AG10803 (cell line): Measurements from ENCODE around the gene FGF11.

Experiments used
- DNase-seq: peaks from one replicate; pipeline ENCODE4 v3.0.0; 2010; ENCODE audit warnings: low read depth
- H3K4me3 ChIP-seq: 2 replicates; pipeline ENCODE4 v1.5.1; 2011; ENCODE audit warnings: mild to moderate bottlenecking, low read length, control low read depth
- CTCF ChIP-seq: conservative IDR thresholded peaks from 2 replicates; pipeline ENCODE4 v1.5.1; 2011; ENCODE audit warnings: mild to moderate bottlenecking, low read length, control low read depth, inconsistent platforms

FGF11 gene

GRCh38 chr17:7415784-7416183, 23.5 kb upstream of the FGF11 start:
- DNase-seq: no peak
- no peak for TF ChIP-seq CTCF
- no peak overlapping the region for H3K4me3 ChIP-seq

GRCh38 chr17:7416323-7416722, 23.0 kb upstream of the FGF11 start:
- no peak for TF ChIP-seq CTCF
- DNase-seq: no peak
- H3K4me3 ChIP-seq: no peak overlapping the region

- no peak for DNase-seq
- no peak for TF ChIP-seq CTCF
- H3K4me3 ChIP-seq: no peak overlapping the region
Observed at GRCh38 chr17:7417056-7417655, 22.2 kb upstream of the FGF11 start.

DNA sequence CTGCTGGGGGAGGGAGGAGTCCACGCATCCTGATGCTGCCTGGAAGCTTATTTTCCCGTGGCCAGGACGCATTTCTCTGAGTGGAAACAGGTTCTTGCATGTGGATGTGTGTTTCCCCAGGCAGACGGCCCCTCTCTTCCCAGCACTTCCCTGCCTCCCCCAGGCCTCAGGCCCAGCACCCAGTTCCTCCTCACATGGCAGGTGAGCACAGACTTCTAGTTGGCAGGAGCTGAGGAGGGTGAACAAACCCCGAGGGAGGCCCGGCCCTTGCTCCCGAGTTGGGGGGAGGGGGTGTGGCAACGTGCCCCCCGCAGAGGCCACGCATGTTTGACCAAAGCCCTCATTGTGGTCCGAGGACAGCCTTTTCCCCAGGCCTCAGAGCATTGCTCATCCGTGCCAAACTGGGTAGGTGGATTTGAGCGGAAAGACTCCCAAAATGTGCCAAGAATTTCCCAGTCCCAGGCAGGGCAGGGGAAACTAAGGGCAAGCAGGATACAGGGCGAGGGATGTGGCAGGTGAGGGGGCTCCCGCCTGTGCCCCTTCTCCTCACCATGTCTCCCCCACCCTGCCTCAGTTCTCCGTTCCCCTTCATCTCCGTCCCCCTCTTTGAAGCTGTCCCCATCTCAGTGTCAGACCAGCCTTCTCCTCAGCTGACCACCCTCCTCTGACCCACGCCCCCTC, 20.7 kb upstream of the FGF11 start:
- no peak for TF ChIP-seq CTCF
- DNase-seq: no peak
- no peak overlapping the region for H3K4me3 ChIP-seq

- no peak within 1 kb of the TSS for H3K4me3 ChIP-seq
- no peak for TF ChIP-seq CTCF
- no peak for DNase-seq
Observed at GRCh38 chr17:7419819-7420610, 19.3 kb upstream of the FGF11 start, which contains the start of gene SPEM1. TSS of gene SPEM1 (plus strand) at chr17:7420324. CDS start at chr17:7420385, 61 bp downstream.

- TF ChIP-seq CTCF: no peak
- no peak for DNase-seq
- no peak overlapping the region for H3K4me3 ChIP-seq
Observed at GRCh38 chr17:7421186-7421585, 18.1 kb upstream of the FGF11 start.

DNA sequence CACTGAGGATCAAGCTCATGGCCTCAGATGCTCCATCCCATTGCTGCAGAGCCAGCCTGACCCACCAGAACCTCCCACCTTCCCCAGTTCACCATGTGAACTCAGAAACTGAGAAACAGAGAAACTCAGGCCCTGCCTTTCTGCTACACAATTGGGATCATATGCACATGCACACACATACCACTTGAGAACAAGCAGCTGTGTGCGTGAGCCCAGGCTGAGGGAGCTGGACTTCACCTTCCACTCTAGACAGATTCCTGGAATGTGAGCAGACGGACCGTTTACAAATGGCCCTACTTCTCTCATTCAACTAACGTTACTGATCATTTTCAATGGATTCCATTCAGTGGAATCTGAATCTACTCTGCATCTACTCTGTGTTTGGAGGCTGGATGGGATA, 15.6 kb upstream of the FGF11 start:
- H3K4me3 ChIP-seq: no peak overlapping the region
- no peak for TF ChIP-seq CTCF
- no peak for DNase-seq
